Measurements from ENCODE around the gene MAML3.

The MAML3 gene

DNA sequence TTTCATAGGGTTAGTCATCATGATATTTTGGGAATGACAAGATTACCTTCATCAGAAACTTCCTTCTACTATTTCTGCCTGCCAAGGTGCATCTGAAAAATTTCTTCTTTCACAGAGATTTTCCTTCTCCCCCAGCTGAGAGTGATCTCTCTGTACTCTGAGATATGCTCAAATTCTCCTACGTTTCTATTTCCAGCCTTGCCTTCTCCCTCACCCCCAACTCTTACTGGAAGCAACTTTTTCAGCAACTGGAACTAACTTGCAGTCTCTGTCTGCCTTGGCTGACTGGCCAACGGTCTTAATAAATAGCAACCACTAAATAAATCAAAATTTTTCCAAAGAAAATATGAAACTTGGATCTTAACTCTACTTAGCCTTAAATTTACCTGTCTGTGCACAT, 122.3 kb downstream of the MAML3 start:
- DNase-seq: no peak

DNA sequence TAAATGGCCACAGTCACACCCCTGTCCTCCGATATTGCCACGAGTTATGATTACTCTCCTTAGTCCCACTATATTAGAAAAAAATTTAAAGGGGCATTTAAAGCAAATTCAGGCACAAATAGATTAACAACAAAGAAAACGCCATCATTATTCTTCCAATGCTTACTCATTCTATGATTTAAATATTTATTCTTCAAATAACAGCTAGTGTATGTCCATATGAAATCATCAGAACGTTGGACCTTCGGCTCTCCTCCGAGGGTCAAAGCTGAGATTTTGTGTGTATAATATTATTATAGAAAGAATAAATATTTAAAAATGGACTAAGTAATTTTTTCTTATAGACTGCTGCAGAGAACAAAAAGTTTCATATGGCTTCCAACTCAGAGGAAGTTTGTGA, 122.9 kb downstream of the MAML3 start:
- no peak for DNase-seq

- no peak for DNase-seq
Observed at GRCh38 chr4:140028676-140029517, 125.1 kb downstream of the MAML3 start.

GRCh38 chr4:140028101-140028500, 125.9 kb downstream of the MAML3 start:
- DNase-seq: no peak

GRCh38 chr4:140027101-140027500, 126.9 kb downstream of the MAML3 start:
- no peak for DNase-seq

- no peak for DNase-seq
Observed at GRCh38 chr4:140025470-140025869, 128.5 kb downstream of the MAML3 start.

DNA sequence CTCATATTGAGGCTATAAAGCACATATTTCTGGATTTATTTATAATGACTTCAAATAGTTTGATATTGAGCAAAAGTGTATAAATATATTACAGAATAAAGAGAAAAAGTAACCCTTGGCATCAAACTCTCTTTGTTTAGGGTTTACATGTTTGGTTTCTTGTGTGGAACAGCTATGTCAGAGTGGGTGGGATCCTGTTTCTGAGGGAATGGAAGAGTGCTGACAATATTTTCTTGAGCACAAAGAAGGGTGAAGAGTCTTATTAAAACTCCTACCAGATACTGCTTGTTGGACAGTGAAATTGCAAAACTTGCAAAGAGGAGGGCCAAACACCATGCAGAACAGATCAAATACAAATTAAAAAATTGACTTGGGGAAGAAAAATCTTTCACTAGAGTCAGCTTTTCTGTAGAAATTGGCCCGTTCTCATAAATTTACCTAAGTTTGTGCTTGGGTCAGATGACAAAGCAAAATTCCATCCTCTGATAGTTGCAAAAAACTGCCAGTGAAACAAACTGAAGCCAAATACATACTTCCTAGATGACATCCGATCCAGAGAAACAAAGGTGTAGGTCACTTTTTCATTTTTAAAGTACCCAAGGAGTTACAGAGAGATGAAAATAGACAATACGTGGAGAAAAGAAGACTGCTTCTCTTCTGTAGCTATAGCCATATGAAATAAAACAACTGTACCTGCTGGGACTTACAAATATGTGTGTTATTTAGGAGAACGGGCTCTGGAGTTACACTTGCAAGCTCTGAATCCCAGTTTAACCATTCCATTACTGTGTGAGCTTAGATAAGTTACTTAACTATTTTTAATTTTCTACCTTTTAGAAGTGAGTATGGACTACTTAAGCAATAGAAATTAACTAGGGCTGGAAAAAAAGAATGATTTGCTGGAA, 133.3 kb downstream of the MAML3 start:
- DNase-seq: no peak

GRCh38 chr4:140019619-140020347, 134.2 kb downstream of the MAML3 start:
- no peak for DNase-seq

GRCh38 chr4:140018931-140019618, 134.9 kb downstream of the MAML3 start:
- DNase-seq: no peak

DNA sequence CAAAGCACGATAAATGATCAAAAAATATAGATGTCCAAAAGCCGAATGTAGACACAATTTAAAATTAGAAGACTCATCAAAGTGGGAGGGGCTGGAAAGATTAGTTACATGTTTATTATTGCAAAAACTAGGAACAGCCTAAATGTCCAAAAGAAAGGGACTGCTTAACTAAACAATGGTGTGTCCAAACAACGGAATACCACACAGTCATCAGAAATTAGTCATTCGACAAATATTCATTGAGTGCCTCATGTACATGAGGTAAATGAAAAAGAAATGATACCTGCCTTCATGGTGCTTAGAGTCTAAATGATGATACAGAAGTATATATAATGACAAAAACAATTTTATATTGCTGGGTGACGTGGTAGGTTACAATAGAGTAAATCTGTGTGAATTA, 139.7 kb downstream of the MAML3 start:
- no peak for DNase-seq

GRCh38 chr4:140012688-140013486, 141.1 kb downstream of the MAML3 start:
- peak; percentile 43 for DNase-seq

DNA sequence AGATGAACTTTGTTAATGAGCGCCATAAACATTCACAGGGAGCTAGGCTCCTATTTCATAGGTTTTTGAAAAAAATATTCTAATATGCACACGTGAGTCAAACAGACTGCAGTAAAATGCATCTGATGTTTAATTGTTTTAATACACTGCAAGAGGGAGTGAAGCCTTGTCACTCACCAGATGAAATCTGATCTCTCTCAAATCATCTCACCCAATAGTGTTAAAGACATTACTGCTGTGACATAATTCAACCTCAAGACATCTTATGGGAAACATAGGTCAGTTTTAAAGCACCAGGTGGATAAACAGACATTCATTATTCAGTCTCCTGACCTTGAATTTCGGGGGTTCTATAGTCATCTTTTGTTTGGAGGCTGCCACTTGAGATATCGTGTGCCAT, 148.3 kb downstream of the MAML3 start:
- DNase-seq: no peak

DNA sequence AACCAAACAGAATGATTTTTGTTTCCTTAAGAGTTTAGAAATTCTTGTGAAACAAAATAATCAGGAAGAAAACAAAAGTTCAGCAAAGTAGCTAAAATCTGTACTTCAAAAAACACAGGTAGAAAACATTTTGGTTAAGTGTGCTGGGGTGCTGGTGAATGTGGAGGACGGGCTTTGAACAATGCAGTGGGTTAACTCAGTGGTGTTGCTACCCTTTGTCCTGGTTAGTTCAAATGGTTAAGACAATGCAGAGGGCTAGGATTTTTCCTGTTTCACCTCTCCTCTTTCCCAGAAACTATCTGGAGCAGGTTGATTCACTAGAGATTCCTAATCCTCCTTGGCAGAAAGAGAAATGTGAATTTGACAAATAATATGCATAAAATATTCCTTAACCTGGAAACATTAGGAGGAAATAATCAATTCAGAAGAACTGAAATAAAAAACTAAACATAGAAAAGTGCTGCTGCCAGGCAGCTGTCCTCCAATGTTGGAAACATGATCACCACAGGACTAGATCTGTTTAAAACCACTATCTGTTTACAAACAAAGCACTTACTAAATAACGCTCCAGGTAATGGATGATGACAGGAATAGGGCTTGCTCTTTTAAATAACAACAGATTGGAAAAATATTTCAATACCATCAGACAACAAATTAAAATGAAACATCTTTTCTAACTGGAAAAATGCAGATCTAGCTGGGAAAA, 148.9 kb downstream of the MAML3 start:
- DNase-seq: no peak

DNA sequence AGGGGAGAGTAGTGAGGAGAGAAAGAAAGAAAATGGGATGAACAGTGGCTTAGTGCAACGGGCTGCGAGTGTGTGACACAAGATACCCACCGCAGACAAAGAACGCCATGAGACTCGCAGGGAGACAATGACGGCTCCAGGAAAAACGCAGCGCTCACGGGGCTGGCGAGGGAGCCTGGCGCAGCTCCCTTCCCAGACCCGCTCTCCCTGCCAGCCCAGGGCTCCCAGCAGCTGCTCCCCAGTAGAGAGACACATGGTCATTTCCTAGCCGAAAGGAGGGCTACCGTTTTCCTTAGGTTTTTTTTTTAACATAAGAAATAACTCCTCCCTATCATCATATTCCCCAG, 149.5 kb downstream of the MAML3 start:
- peak; percentile 62 for DNase-seq

DNA sequence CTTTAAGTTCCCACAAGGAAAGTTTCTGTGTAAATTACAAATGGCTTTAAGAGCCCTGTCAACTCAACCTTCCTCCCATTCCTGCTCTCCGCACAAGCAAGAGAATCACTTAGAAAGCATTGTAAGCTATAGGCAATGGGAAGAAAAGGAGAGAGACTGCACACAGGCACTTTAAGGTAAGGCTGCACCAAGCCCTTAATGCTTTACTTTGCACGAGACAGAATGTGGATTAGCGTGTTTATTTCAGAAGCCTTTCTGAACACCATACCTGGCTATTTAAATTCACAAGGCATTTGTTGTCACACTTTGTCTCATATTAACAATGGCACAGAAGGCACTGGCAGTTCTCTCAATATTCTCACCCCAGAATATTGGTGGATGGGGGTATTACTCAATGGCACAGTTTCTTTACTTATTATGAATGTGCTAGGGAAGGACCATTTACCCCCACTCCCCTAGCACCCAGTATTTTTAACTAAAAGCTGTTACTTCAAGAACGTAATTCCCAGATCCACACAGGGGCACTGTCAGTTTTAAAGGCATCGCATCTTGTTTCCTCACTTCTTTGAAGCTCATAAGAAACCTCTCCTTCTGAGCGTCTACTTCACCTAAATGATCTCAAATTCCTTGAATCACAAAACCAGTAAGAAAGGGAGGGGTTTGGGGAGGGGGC, 150.0 kb downstream of the MAML3 start:
- DNase-seq: no peak

- DNase-seq: no peak
Observed at GRCh38 chr4:140000232-140000631, 153.8 kb downstream of the MAML3 start.

- DNase-seq: no peak
Observed at GRCh38 chr4:139988863-139989765, 164.9 kb downstream of the MAML3 start.

- no peak for DNase-seq
Observed at GRCh38 chr4:139987502-139987850, 166.5 kb downstream of the MAML3 start.

GRCh38 chr4:139986689-139987501, 167.1 kb downstream of the MAML3 start:
- DNase-seq: no peak
